T-helper 22 cell (primary cell): ENCODE results near the gene NRL.

Source experiments
- DNase-seq: peaks from one replicate; pipeline ENCODE4 v3.0.0-alpha.2; 2020; ENCODE audit warnings: low read depth

The NRL gene

GRCh38 chr14:24144451-24144850 lies 29.7 kb upstream of the NRL start:
- no peak for DNase-seq

GRCh38 chr14:24143511-24143910 lies 28.8 kb upstream of the NRL start:
- DNase-seq = no peak

GRCh38 chr14:24141097-24141880 lies 26.5 kb upstream of the NRL start, which contains the start of gene EMC9:
Gene EMC9 (minus strand): TSS chr14:24141591. CDS start chr14:24141304, 287 bp downstream.
- peak; percentile 100 for DNase-seq

- DNase-seq = no peak
Measured at GRCh38 chr14:24139272-24139934, 24.7 kb upstream of the NRL start.

- no peak for DNase-seq
Measured at GRCh38 chr14:24138396-24139271, 23.9 kb upstream of the NRL start.

- DNase-seq = no peak
Measured at GRCh38 chr14:24137529-24138395, 23.0 kb upstream of the NRL start.

GRCh38 chr14:24136684-24137528 lies 22.2 kb upstream of the NRL start:
- DNase-seq = no peak

- DNase-seq = peak; percentile 85
Measured at GRCh38 chr14:24135834-24136683, 21.3 kb upstream of the NRL start, which contains the start of gene PSME1. Gene PSME1 (plus strand): TSS chr14:24136194. CDS start chr14:24136263, 69 bp downstream.

GRCh38 chr14:24135584-24135833 lies 20.8 kb upstream of the NRL start:
- DNase-seq = no peak

- DNase-seq = no peak
Measured at GRCh38 chr14:24133735-24134134, 19.0 kb upstream of the NRL start.

GRCh38 chr14:24132976-24133375 lies 18.2 kb upstream of the NRL start:
- no peak for DNase-seq

- no peak for DNase-seq
Measured at GRCh38 chr14:24132061-24132685, 17.4 kb upstream of the NRL start.

- no peak for DNase-seq
Measured at GRCh38 chr14:24131549-24131966, 16.8 kb upstream of the NRL start.

- DNase-seq = no peak
Measured at GRCh38 chr14:24130717-24131548, 16.2 kb upstream of the NRL start.

- no peak for DNase-seq
Measured at GRCh38 chr14:24130380-24130716, 15.6 kb upstream of the NRL start, which contains the start of gene FITM1. Gene FITM1 (plus strand): TSS chr14:24130659. CDS start chr14:24131564, 905 bp downstream.

- DNase-seq = no peak
Measured at GRCh38 chr14:24129410-24129998, 14.8 kb upstream of the NRL start.

- DNase-seq = no peak
Measured at GRCh38 chr14:24127673-24128072, 12.9 kb upstream of the NRL start.

GRCh38 chr14:24126939-24127338 lies 12.2 kb upstream of the NRL start:
- no peak for DNase-seq
